BLaER1 (cell line): Measurements from ENCODE around the gene NUDT4.
A peak's percentile ranks its signal among the peaks of the same experiment; 100 is the strongest.
"Not testable (repeated sequence)": the region's sequence is repeated elsewhere in the genome, so short reads cannot be mapped to it uniquely, and the experiment has no call there.

Experiments used
- H3K27ac ChIP-seq: shearing (Covaris generic); formaldehyde crosslinking; 2 replicates; pipeline ENCODE4 v1.8.1; 2022
- H3K27me3 ChIP-seq: shearing (Covaris generic); formaldehyde crosslinking; 2 replicates; pipeline ENCODE4 v1.8.1; 2022
- H3K36me3 ChIP-seq: shearing (Covaris generic); formaldehyde crosslinking; 2 replicates; pipeline ENCODE4 v1.8.1; 2022
- H3K4me1 ChIP-seq: shearing (Covaris generic); formaldehyde crosslinking; 2 replicates; pipeline ENCODE4 v1.8.1; 2022
- H3K4me2 ChIP-seq: shearing (Covaris generic); formaldehyde crosslinking; 2 replicates; pipeline ENCODE4 v1.8.1; 2022
- H3K4me3 ChIP-seq: shearing (Covaris generic); formaldehyde crosslinking; 2 replicates; pipeline ENCODE4 v1.8.1; 2022
- H3K9ac ChIP-seq: shearing (Covaris generic); formaldehyde crosslinking; 2 replicates; pipeline ENCODE4 v1.8.1; 2022
- H3K9me3 ChIP-seq: shearing (Covaris generic); formaldehyde crosslinking; 2 replicates; pipeline ENCODE4 v1.8.1; 2022
- H4K20me1 ChIP-seq: shearing (Covaris generic); formaldehyde crosslinking; 2 replicates; pipeline ENCODE4 v1.8.1; 2022
- Cebpa-rat ChIP-seq: shearing (Covaris generic); IDR thresholded peaks from 2 replicates; pipeline ENCODE4 v1.8.1; 2022

The NUDT4 gene

GRCh38 chr12:93408813-93409212 is 31.1 kb downstream of the NUDT4 start:
- H3K4me3 ChIP-seq = no peak overlapping the region
- no peak for TF ChIP-seq Cebpa-rat
- H3K9ac ChIP-seq = no peak overlapping the region
- peaks cover 69% of the 10 kb centered on the region for H4K20me1 ChIP-seq
- no peaks in the 10 kb centered on the region for H3K9me3 ChIP-seq
- peaks cover 58% of the 10 kb centered on the region for H3K36me3 ChIP-seq
- peaks cover 8% of the 10 kb centered on the region; the same call in 1 of the 2 replicates for H3K4me1 ChIP-seq
- no peaks in the 10 kb centered on the region for H3K27me3 ChIP-seq
- no peak overlapping the region for H3K27ac ChIP-seq
- no peak overlapping the region for H3K4me2 ChIP-seq

- H3K4me2 ChIP-seq, H3K4me3 ChIP-seq, H3K9me3 ChIP-seq, H3K27me3 ChIP-seq, H3K9ac ChIP-seq, H3K27ac ChIP-seq: not testable (repeated sequence)
- H4K20me1 ChIP-seq = peaks cover 77% of the 10 kb centered on the region
- H3K36me3 ChIP-seq = peaks cover 58% of the 10 kb centered on the region
- peaks cover 11% of the 10 kb centered on the region; the same call in 1 of the 2 replicates for H3K4me1 ChIP-seq
Measured at GRCh38 chr12:93409343-93410187, 31.8 kb downstream of the NUDT4 start.

GRCh38 chr12:93411060-93411459 is 33.3 kb downstream of the NUDT4 start:
- H3K36me3 ChIP-seq = peaks cover 49% of the 10 kb centered on the region

GRCh38 chr12:93412396-93412795 is 34.7 kb downstream of the NUDT4 start:
- Histone ChIP-seq H3K4me1 (peaks cover 32% of the 10 kb centered on the region), H4K20me1 (peaks cover 98% of the 10 kb centered on the region), H3K36me3 (peaks cover 41% of the 10 kb centered on the region)
- H3K27ac ChIP-seq, H3K4me3 ChIP-seq, H3K4me2 ChIP-seq, H3K9ac ChIP-seq, H3K27me3 ChIP-seq, H3K9me3 ChIP-seq: not testable (repeated sequence)

More at GRCh38 chr12:93411060-93411459, 33.3 kb downstream of the NUDT4 start:
- H3K27ac ChIP-seq, H3K4me2 ChIP-seq, H3K9me3 ChIP-seq, H3K27me3 ChIP-seq, H3K4me3 ChIP-seq, H3K9ac ChIP-seq: not testable (repeated sequence)
- Histone ChIP-seq H3K4me1 (peaks cover 19% of the 10 kb centered on the region), H4K20me1 (peaks cover 92% of the 10 kb centered on the region)

GRCh38 chr12:93413064-93413463 is 35.3 kb downstream of the NUDT4 start:
- H3K9ac ChIP-seq = no peak overlapping the region
- H3K4me1 ChIP-seq = peaks cover 33% of the 10 kb centered on the region
- H3K27ac ChIP-seq = no peak overlapping the region
- H3K27me3 ChIP-seq = no peaks in the 10 kb centered on the region
- peaks cover 98% of the 10 kb centered on the region for H4K20me1 ChIP-seq
- peaks cover 38% of the 10 kb centered on the region for H3K36me3 ChIP-seq
- no peak for TF ChIP-seq Cebpa-rat
- H3K9me3 ChIP-seq = no peaks in the 10 kb centered on the region
- H3K4me3 ChIP-seq = no peak overlapping the region
- H3K4me2 ChIP-seq = no peak overlapping the region

GRCh38 chr12:93415723-93416464 is 38.2 kb downstream of the NUDT4 start:
- Histone ChIP-seq H3K36me3 (peaks cover 21% of the 10 kb centered on the region), H3K4me1 (peaks cover 33% of the 10 kb centered on the region), H4K20me1 (peaks cover 100% of the 10 kb centered on the region), H3K4me2 (peak overlapping the region; percentile 12), H3K27ac (no peak overlapping the region), H3K4me3 (no peak overlapping the region), H3K27me3 (no peaks in the 10 kb centered on the region), H3K9me3 (no peaks in the 10 kb centered on the region), H3K9ac (no peak overlapping the region)
- no peak for TF ChIP-seq Cebpa-rat

- peaks cover 100% of the 10 kb centered on the region for H4K20me1 ChIP-seq
- peaks cover 11% of the 10 kb centered on the region; the same call in 1 of the 2 replicates for H3K36me3 ChIP-seq
- no peak overlapping the region for H3K27ac ChIP-seq
- no peak overlapping the region for H3K4me2 ChIP-seq
- H3K4me3 ChIP-seq = no peak overlapping the region
- no peaks in the 10 kb centered on the region for H3K9me3 ChIP-seq
- no peak overlapping the region for H3K9ac ChIP-seq
- TF ChIP-seq Cebpa-rat = no peak
- no peaks in the 10 kb centered on the region for H3K27me3 ChIP-seq
- H3K4me1 ChIP-seq = peaks cover 47% of the 10 kb centered on the region
Measured at GRCh38 chr12:93417967-93418480, 40.3 kb downstream of the NUDT4 start.

- H3K4me3 ChIP-seq = no peak overlapping the region
- peaks cover 100% of the 10 kb centered on the region for H4K20me1 ChIP-seq
- no peak overlapping the region for H3K9ac ChIP-seq
- no peak overlapping the region for H3K27ac ChIP-seq
- no peaks in the 10 kb centered on the region for H3K9me3 ChIP-seq
- H3K4me2 ChIP-seq = no peak overlapping the region
- H3K36me3 ChIP-seq = peaks cover 4% of the 10 kb centered on the region; the same call in 1 of the 2 replicates
- H3K4me1 ChIP-seq = peaks cover 49% of the 10 kb centered on the region
- TF ChIP-seq Cebpa-rat = no peak
- no peaks in the 10 kb centered on the region for H3K27me3 ChIP-seq
Measured at GRCh38 chr12:93419388-93420034, 41.8 kb downstream of the NUDT4 start.

- Histone ChIP-seq H3K4me3 (no peak overlapping the region), H3K27ac (no peak overlapping the region), H3K36me3 (peaks cover 4% of the 10 kb centered on the region; the same call in 1 of the 2 replicates), H3K4me1 (peaks cover 56% of the 10 kb centered on the region), H3K9me3 (no peaks in the 10 kb centered on the region), H3K4me2 (peak overlapping the region; percentile 43), H4K20me1 (peaks cover 100% of the 10 kb centered on the region), H3K27me3 (no peaks in the 10 kb centered on the region), H3K9ac (no peak overlapping the region)
- TF ChIP-seq Cebpa-rat = no peak
Measured at GRCh38 chr12:93422050-93422449, 44.3 kb downstream of the NUDT4 start.
